Cardiac fibroblast (primary cell): ENCODE data around the gene ZBTB44.

Experiments
- DNase-seq, 2 donors: peaks; one replicate each; pipeline versions ENCODE4 v3.0.0 to v3.0.0-alpha.2; 2010; ENCODE audit warnings: low read depth in 2 of 2
- H3K4me3 ChIP-seq, 2 donors: replicated peaks in 1 of 2; 1 replicate in 1 of 2; 2 replicates in 1 of 2; pipeline ENCODE4 v1.5.1; 2011; ENCODE audit warnings: low read depth in 2 of 2, low read length in 2 of 2, mild to moderate bottlenecking in 2 of 2, moderate library complexity in 1 of 2
- CTCF ChIP-seq: IDR thresholded peaks from one replicate; pipeline ENCODE4 v1.5.1; 2011; ENCODE audit warnings: low read depth, mild to moderate bottlenecking, low read length, inconsistent platforms

The ZBTB44 gene

GRCh38 chr11:130180896-130181294 lies 133.8 kb downstream of the ZBTB44 start:
- DNase-seq: no peak

GRCh38 chr11:130180491-130180890 lies 134.2 kb downstream of the ZBTB44 start:
- no peak for TF ChIP-seq CTCF
- DNase-seq: peak; percentile 16 to 52
- no peak overlapping the region for H3K4me3 ChIP-seq

More at GRCh38 chr11:130180896-130181294, 133.8 kb downstream of the ZBTB44 start:
- no peak overlapping the region for H3K4me3 ChIP-seq
- TF ChIP-seq CTCF: no peak

- no peak for TF ChIP-seq CTCF
- DNase-seq: no peak
- H3K4me3 ChIP-seq: no peak overlapping the region
Measured at GRCh38 chr11:130179396-130180306, 135.1 kb downstream of the ZBTB44 start.

- peak in 1 of 2 donors; percentile 56 for DNase-seq
- no peak for TF ChIP-seq CTCF
- H3K4me3 ChIP-seq: no peak overlapping the region
Measured at GRCh38 chr11:130178441-130179339, 136.0 kb downstream of the ZBTB44 start.

- DNase-seq: no peak
- TF ChIP-seq CTCF: no peak
- H3K4me3 ChIP-seq: no peak overlapping the region
Measured at GRCh38 chr11:130177782-130178181, 136.9 kb downstream of the ZBTB44 start.
